Activated CD4-positive, alpha-beta memory T cell treated with anti-CD3 and anti-CD28 coated beads, Interleukin-2, amount 10 ng/mL, durations not matched to agents 7 days and 5 days (primary cell): ENCODE data around the gene BTBD19. TPM values are rescaled to one million over a fixed set of nuclear protein-coding genes. Genes with fewer than 3 reads are reported as not detected.
A peak's percentile ranks its signal among the peaks of the same experiment; 100 is the strongest.
"Not testable (repeated sequence)": the region's sequence is repeated elsewhere in the genome, so short reads cannot be mapped to it uniquely, and the experiment has no call there.

Experiments
- CTCF ChIA-PET: fragments of 350-600 bp; sonication (Branson Sonifier 250); formaldehyde crosslinking; loops from one replicate; lab custom pipeline; 2021; ENCODE audit warnings: antibody characterized with exemption, inconsistent platforms; lab: Charles Lee
- POLR2A ChIA-PET: fragments of 350-600 bp; sonication (Branson Sonifier 250); formaldehyde crosslinking; loops from one replicate; lab custom pipeline; 2021; ENCODE audit warnings: antibody characterized with exemption; lab: Charles Lee
- DNase-seq: peaks from one replicate; pipeline ENCODE4 v3.0.0-alpha.2; 2020
- H3K27ac Mint-ChIP-seq: one replicate; pipeline ENCODE4 v1.8.0; 2021; ENCODE audit warnings: mild to moderate bottlenecking, mixed read lengths
- H3K27me3 Mint-ChIP-seq: one replicate; pipeline ENCODE4 v1.8.0; 2021; ENCODE audit warnings: mixed read lengths
- H3K36me3 Mint-ChIP-seq: one replicate; pipeline ENCODE4 v1.8.0; 2021; ENCODE audit warnings: low read depth, mixed read lengths
- H3K4me1 Mint-ChIP-seq: one replicate; pipeline ENCODE4 v1.8.0; 2021; ENCODE audit warnings: mixed read lengths
- H3K4me3 Mint-ChIP-seq: one replicate; pipeline ENCODE4 v1.8.0; 2021; ENCODE audit warnings: mild to moderate bottlenecking, mixed read lengths
- H3K9me3 Mint-ChIP-seq: one replicate; pipeline ENCODE4 v1.8.0; 2021; ENCODE audit warnings: mixed read lengths
- total RNA-seq, 2 experiments: library from RNA; stranded (reverse); gene quantifications; one replicate each; pipeline ENCODE4 v1.2.3, GENCODE V29; 2021

Gene BTBD19
- total RNA-seq, 2 experiments from 2014 or later: 8.4 to 8.7 TPM

DNA sequence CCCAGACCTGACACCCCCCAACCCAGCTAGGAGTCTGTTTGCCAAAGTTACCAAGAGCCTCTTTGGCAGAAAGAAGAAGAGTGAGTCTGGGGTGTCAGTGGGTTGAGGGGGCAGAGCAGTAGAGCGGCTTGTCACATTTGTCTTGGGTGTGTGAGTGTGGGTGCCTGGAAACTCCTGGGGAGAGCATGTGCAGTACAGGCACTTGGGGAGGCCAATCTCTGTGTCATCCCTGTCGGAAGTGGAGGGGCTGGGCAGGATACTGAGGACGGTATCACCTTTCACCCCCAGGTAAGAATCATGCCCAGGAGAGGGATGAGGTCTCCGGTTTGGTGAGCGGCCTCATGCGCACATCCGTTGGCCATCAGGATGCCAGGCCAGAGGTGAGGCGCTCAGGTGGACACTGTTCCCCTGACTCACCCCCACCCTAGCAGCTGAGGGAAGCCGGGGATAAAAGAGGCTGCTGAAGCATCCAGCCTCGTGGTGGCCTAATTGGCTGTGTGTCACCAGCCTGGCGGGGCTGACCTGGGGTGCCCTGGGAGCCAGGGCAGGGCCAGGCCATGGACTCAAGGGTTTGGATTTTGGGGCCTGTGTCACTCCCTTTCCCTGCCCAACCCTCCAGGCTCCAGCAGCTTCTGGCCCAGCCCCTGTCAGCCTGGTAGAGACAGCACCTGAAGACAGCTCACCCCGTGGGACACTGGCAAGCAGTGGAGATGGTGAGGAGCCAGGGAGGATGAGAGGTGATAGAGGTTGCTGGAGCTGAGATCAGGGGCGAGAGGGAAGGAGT, 4.8 kb upstream of the BTBD19 start:
- CTCF ChIA-PET: no interaction called here

GRCh38 chr1:44805311-44806024, 2.9 kb upstream of the BTBD19 start:
- no peaks in the 10 kb centered on the region for H3K9me3 Mint-ChIP-seq
- H3K27me3 Mint-ChIP-seq: no peaks in the 10 kb centered on the region
- CTCF ChIA-PET: interaction anchor here (0.9 to 7.3 kb wide), 3 partner anchors 12 to 20 kb away, joined by 3 to 66 read pairs (median 3); no protein-coding TSS in a partner anchor
- peaks cover 82% of the 10 kb centered on the region for H3K4me1 Mint-ChIP-seq
- H3K27ac Mint-ChIP-seq: peak overlapping the region; percentile 74
- H3K36me3 Mint-ChIP-seq: peaks cover 65% of the 10 kb centered on the region
- DNase-seq: no peak
- H3K4me3 Mint-ChIP-seq: no peak overlapping the region
- POLR2A ChIA-PET: interaction anchor here (0.9 to 16.4 kb wide), 7 partner anchors 8 to 207 kb away, joined by 4 to 960 read pairs (median 23); partner anchors contain the start of genes RNU5D-1, RPS8 and UROD

More for the DNA sequence above, 4.8 kb upstream of the BTBD19 start:
- peak overlapping the region; percentile 58 for H3K27ac Mint-ChIP-seq
- H3K4me1 Mint-ChIP-seq: peaks cover 72% of the 10 kb centered on the region
- DNase-seq: no peak
- peak overlapping the region; percentile 90 for H3K4me3 Mint-ChIP-seq
- peaks cover 58% of the 10 kb centered on the region for H3K36me3 Mint-ChIP-seq
- no peaks in the 10 kb centered on the region for H3K9me3 Mint-ChIP-seq
- H3K27me3 Mint-ChIP-seq: no peaks in the 10 kb centered on the region
- POLR2A ChIA-PET: interaction anchor here (0.6 to 16.4 kb wide), 5 partner anchors 8 to 73 kb away, joined by 3 to 960 read pairs (median 63); partner anchors contain the start of genes BTBD19, RNU5D-1 and RPS8

DNA sequence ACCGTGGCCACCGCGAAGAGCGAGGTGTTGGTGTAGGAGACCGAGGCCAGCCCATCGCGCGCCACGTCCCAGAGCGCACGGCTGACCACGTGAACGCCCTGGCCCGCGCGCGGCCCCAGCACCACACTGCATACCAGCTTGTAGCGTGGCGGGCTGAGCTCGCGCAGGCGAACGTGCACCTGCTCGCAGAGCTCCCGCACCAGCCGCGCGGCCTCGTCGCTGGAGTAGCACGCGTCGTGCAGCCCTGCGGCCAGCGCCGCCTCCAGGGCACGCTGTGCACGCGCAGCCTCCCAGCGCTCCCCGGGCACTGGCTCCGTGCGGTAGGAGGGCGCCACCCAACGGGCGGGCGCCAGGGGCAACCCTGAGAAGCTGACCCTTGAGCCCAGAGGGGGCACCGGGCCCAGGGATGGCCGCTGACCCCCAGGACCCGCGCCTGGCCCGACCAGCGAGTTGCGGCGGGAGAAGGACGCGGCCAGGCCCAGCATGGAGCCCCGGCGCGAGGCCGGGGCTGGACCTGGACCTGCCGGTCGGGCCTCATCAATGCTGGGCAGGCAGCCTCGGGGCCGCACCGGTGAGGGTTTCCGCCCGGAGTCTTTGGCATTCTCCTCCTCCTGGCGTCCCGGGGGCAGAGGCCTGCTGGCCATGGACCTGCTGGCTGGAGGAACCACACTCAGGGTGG, 2.2 kb upstream of the BTBD19 start:
- H3K27me3 Mint-ChIP-seq: no peaks in the 10 kb centered on the region
- H3K4me3 Mint-ChIP-seq: no peak overlapping the region
- H3K36me3 Mint-ChIP-seq: peaks cover 65% of the 10 kb centered on the region
- ChIA-PET CTCF (interaction anchor here (0.9 to 7.3 kb wide), 3 partner anchors 14 to 75 kb away, joined by 3 to 66 read pairs (median 3); partner anchors contain the start of gene RNU5D-1), POLR2A (interaction anchor here (0.9 to 16.4 kb wide), 11 partner anchors 8 to 534 kb away, joined by 3 to 960 read pairs (median 23); partner anchors contain the start of genes BEST4, MUTYH, RNU5D-1 and RPS8)
- peak overlapping the region; percentile 98 for H3K27ac Mint-ChIP-seq
- no peaks in the 10 kb centered on the region for H3K9me3 Mint-ChIP-seq
- peaks cover 87% of the 10 kb centered on the region for H3K4me1 Mint-ChIP-seq
- no peak for DNase-seq

DNA sequence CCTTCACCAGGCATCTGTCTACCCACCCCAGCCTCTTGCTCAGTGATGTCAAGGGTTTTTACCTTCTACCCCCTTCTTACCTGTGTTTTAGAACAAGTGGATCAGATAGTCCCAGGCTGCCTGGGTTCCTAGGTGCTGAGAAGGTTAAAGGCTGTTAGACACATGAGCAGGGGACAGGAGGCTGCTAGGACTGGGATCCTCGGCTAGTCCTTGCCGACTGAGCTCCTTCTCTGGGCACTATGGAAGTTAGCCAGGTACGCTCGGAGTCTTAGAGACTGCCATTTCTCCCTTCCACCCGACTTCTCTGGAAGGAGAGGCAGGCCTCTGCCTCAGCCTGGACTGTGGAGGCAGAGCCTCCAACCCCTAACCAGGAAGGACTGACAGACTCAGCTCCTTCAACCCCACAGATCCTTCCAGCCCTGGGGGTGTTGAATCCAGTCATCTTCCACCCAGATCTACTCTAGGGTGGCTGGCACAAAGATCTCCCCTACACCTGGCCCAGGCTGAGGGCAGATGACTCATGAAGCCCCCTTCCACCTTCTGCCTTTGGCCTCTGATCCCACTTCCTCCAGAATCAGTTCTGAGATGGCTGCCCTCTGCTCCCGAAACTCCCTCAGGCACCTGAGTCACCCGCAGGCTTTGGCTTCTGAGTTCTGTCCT, 1.5 kb upstream of the BTBD19 start, which contains the start of gene DYNLT4:
TSS of gene DYNLT4 (minus strand) at position 648 of the 660 bp plus-strand sequence. CDS start 683 bp downstream, outside the sequence.
- DNase-seq: no peak
- H3K4me1 Mint-ChIP-seq: peaks cover 92% of the 10 kb centered on the region
- CTCF ChIA-PET: interaction anchor here (1.3 to 7.3 kb wide), 2 partner anchors 13 to 76 kb away, joined by 3 to 66 read pairs; partner anchors contain the start of gene RNU5D-1
- H3K27me3 Mint-ChIP-seq: no peaks in the 10 kb centered on the region
- peak within 1 kb of the TSS; percentile 73 for H3K4me3 Mint-ChIP-seq
- POLR2A ChIA-PET: interaction anchor here (0.9 to 16.4 kb wide), 13 partner anchors 10 to 693 kb away, joined by 3 to 960 read pairs (median 23); partner anchors contain the start of genes BEST4, CCDC163, EIF2B3 and HECTD3
- peak within 1 kb of the TSS; percentile 98 for H3K27ac Mint-ChIP-seq
- H3K9me3 Mint-ChIP-seq: no peaks in the 10 kb centered on the region
- H3K36me3 Mint-ChIP-seq: peaks cover 63% of the 10 kb centered on the region

DNA sequence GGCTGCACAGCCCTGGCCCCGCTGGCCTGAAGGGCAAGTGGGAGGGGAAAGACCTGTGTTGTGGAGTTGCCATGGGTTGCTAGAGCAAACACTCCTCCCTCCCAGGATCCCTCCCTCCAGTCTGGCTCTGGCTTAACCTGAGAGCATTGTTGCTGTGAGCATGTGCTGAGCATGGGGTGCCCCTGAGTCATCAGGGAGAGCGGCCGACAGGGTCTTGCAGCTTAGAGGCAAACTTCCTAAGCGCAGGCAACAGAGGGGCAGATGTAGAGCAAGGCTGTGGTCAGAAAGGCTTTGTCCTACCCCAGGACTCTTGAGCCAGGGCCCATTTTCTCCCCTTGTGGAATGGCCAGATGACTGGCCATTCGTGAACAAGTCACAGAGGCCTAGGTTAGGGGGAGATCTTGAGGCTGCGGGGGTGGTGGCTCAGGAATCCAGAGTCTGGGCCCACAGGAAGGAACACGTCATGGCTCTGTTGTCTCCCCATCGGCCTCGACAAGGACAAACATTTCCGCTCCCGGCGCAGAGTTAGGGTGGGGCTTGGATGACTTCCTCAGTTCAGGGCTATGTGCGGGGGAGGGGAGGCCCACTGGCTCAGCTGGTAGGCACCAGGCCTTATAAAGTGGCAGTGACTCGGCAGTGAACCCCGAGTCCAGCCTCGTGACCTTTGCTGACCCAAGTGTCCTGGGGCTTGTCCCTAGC, 810 bp upstream of the BTBD19 start:
- DNase-seq: peak; percentile 93
- peak overlapping the region; percentile 73 for H3K4me3 Mint-ChIP-seq

GRCh38 chr1:44808938-44809917, 905 bp downstream of the BTBD19 start:
- H3K4me1 Mint-ChIP-seq: peaks cover 85% of the 10 kb centered on the region
- H3K27ac Mint-ChIP-seq: peak overlapping the region; percentile 98
- DNase-seq: peak; percentile 94
- no peaks in the 10 kb centered on the region for H3K27me3 Mint-ChIP-seq
- no peaks in the 10 kb centered on the region for H3K9me3 Mint-ChIP-seq
- peaks cover 46% of the 10 kb centered on the region for H3K36me3 Mint-ChIP-seq
- ChIA-PET CTCF (interaction anchor here (0.8 to 7.3 kb wide), 14 partner anchors 9 to 759 kb away, joined by 3 to 66 read pairs (median 6); partner anchors contain the start of genes BEST4, HECTD3, PLK3 and RNU5D-1), POLR2A (interaction anchor here (0.7 to 16.4 kb wide), 33 partner anchors 7 to 877 kb away, joined by 3 to 960 read pairs (median 9); partner anchors contain the start of genes ARMH1, BEST4, EIF2B3 and GPBP1L1)
- H3K4me3 Mint-ChIP-seq: peak overlapping the region; percentile 73

More for the DNA sequence above, 810 bp upstream of the BTBD19 start:
- POLR2A ChIA-PET: interaction anchor here (0.8 to 16.4 kb wide), 21 partner anchors 6 to 692 kb away, joined by 3 to 960 read pairs (median 16); partner anchors contain the start of genes BEST4, CCDC163, EIF2B3 and HECTD3
- peaks cover 60% of the 10 kb centered on the region for H3K36me3 Mint-ChIP-seq
- CTCF ChIA-PET: interaction anchor here (0.8 to 7.3 kb wide), 8 partner anchors 7 to 77 kb away, joined by 3 to 66 read pairs (median 16); partner anchors contain the start of genes PLK3 and RNU5D-1
- peak overlapping the region; percentile 98 for H3K27ac Mint-ChIP-seq
- no peaks in the 10 kb centered on the region for H3K9me3 Mint-ChIP-seq
- peaks cover 92% of the 10 kb centered on the region for H3K4me1 Mint-ChIP-seq
- H3K27me3 Mint-ChIP-seq: no peaks in the 10 kb centered on the region

DNA sequence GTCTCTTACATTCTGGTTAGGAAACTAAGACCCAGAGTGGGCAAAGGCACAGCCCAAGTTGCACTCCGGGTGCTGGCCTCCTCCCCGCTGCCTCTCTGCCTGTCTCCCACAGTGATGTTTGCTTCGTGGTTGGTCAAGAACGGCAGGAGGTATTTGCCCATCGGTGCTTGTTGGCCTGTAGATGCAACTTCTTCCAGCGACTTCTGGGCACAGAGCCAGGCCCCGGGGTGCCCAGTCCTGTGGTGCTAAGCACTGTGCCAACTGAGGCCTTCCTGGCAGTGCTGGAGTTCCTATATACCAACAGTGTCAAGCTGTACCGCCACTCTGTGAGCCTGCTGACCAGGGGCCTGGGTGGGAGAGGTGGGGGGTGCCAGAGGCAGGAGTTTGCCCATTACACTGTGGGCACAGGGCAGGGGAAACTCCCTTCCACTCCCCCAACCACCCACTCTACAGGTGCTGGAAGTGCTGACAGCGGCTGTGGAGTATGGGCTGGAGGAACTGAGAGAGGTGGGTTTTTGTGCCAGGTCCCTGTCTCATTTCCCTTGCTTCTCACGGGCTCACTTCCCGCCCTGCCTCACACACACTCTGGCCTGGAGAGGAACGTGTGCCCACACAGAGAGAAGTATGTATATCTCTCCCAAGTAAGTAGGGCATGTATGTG, 1.9 kb downstream of the BTBD19 start:
- H3K27ac Mint-ChIP-seq: peak overlapping the region; percentile 98
- H3K4me1 Mint-ChIP-seq: peaks cover 83% of the 10 kb centered on the region
- no peaks in the 10 kb centered on the region for H3K27me3 Mint-ChIP-seq
- CTCF ChIA-PET: interaction anchor here (0.7 to 7.3 kb wide), 13 partner anchors 10 to 758 kb away, joined by 3 to 66 read pairs (median 7); partner anchors contain the start of genes BEST4, HECTD3, PLK3 and RNU5D-1
- peaks cover 44% of the 10 kb centered on the region for H3K36me3 Mint-ChIP-seq
- peak overlapping the region; percentile 73 for H3K4me3 Mint-ChIP-seq
- H3K9me3 Mint-ChIP-seq: no peaks in the 10 kb centered on the region
- DNase-seq: no peak
- POLR2A ChIA-PET: interaction anchor here (0.7 to 16.4 kb wide), 26 partner anchors 8 to 876 kb away, joined by 3 to 960 read pairs (median 14); partner anchors contain the start of genes BEST4, EIF2B3, GPBP1L1 and HECTD3

DNA sequence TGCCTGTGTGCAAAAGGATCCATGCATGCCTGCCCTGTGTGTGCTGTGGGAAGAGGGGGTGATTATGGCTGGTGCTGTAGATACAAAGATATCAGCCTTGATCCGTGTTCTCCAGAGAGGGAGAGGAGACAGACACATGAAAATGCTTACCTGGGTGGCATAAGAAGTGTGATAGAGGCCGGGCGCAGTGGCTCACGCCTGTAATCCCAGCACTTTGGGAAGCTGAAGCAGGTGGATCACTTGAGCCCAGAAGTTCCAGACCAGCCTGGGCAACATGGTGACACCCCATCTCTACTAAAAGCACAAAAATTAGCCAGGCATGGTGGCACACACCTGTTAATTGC, 2.4 kb downstream of the BTBD19 start:
- not testable (repeated sequence) for H3K4me3 Mint-ChIP-seq, H3K27me3 Mint-ChIP-seq, DNase-seq, H3K9me3 Mint-ChIP-seq
- Mint-ChIP-seq H3K4me1 (peaks cover 79% of the 10 kb centered on the region), H3K27ac (peak overlapping the region; percentile 98), H3K36me3 (peaks cover 43% of the 10 kb centered on the region)
- POLR2A ChIA-PET: interaction anchor here (1.0 to 16.4 kb wide), 9 partner anchors 9 to 179 kb away, joined by 3 to 960 read pairs (median 87); partner anchors contain the start of genes PLK3, RNU5D-1 and RPS8
- CTCF ChIA-PET: interaction anchor here (0.7 to 7.3 kb wide), 3 partner anchors 9 to 16 kb away, joined by 3 to 66 read pairs (median 61); partner anchors contain the start of gene PLK3

- CTCF ChIA-PET: interaction anchor here (0.7 to 7.3 kb wide), 3 partner anchors 9 to 15 kb away, joined by 3 to 66 read pairs (median 61); partner anchors contain the start of gene PLK3
- no peak for DNase-seq
- Mint-ChIP-seq H3K27ac (peak overlapping the region; percentile 98), H3K9me3 (no peaks in the 10 kb centered on the region), H3K4me3 (peak overlapping the region; percentile 21), H3K27me3 (no peaks in the 10 kb centered on the region), H3K4me1 (peaks cover 77% of the 10 kb centered on the region), H3K36me3 (peaks cover 41% of the 10 kb centered on the region)
- POLR2A ChIA-PET: interaction anchor here (1.0 to 16.4 kb wide), 6 partner anchors 9 to 90 kb away, joined by 3 to 960 read pairs (median 93); partner anchors contain the start of genes PLK3 and RPS8
Observed at GRCh38 chr1:44811234-44811633, 2.9 kb downstream of the BTBD19 start.
